GM12872 (cell line): ENCODE measurements around the gene KIF1B.

Source experiments
- CTCF ChIP-seq: IDR thresholded peaks from 3 replicates; pipeline ENCODE4 v1.5.1; 2011; ENCODE audit warnings: low read depth, mild to moderate bottlenecking, low read length, moderate library complexity; ENCODE audit not compliant: insufficient read depth

The KIF1B gene

GRCh38 chr1:10308001-10308400 lies 97.6 kb downstream of the KIF1B start:
- TF ChIP-seq CTCF: no peak

- no peak for TF ChIP-seq CTCF
These were observed 99.1 kb downstream of the KIF1B start for GRCh38 chr1:10309243-10310011.

- no peak for TF ChIP-seq CTCF
These were observed 106.4 kb downstream of the KIF1B start for GRCh38 chr1:10316752-10317151.

- TF ChIP-seq CTCF: no peak
These were observed 109.4 kb downstream of the KIF1B start for GRCh38 chr1:10319750-10320149.

- TF ChIP-seq CTCF: no peak
These were observed 110.0 kb downstream of the KIF1B start for GRCh38 chr1:10320336-10320735.

- no peak for TF ChIP-seq CTCF
These were observed 112.5 kb downstream of the KIF1B start for GRCh38 chr1:10322821-10323220.

- TF ChIP-seq CTCF: no peak
These were observed 114.3 kb downstream of the KIF1B start for GRCh38 chr1:10324627-10325026.
